Peyer's patch (tissue), 4 donors: ENCODE data around the gene ZDHHC8.

ENCODE experiments used
- POLR2A ChIP-seq, 2 donors: fragments of 450-650 bp; IDR thresholded peaks; one replicate each; pipeline ENCODE4 v1.5.1; 2017; ENCODE audit warnings: antibody characterized with exemption in 2 of 2, mild to moderate bottlenecking in 2 of 2, moderate library complexity in 2 of 2
- TF ChIP-seq, protein P1 (sequence below), 6 experiments: fragments of 450-650 bp in 4 of 6; fragments of 200-600 bp in 2 of 6; sonication (generic) in 1 of 6; IDR thresholded peaks; one replicate each; pipeline ENCODE4 v1.5.1; 2017 to 2019; ENCODE audit warnings: antibody characterized with exemption in 6 of 6, mild to moderate bottlenecking in 3 of 6, moderate library complexity in 1 of 6

DNA sequence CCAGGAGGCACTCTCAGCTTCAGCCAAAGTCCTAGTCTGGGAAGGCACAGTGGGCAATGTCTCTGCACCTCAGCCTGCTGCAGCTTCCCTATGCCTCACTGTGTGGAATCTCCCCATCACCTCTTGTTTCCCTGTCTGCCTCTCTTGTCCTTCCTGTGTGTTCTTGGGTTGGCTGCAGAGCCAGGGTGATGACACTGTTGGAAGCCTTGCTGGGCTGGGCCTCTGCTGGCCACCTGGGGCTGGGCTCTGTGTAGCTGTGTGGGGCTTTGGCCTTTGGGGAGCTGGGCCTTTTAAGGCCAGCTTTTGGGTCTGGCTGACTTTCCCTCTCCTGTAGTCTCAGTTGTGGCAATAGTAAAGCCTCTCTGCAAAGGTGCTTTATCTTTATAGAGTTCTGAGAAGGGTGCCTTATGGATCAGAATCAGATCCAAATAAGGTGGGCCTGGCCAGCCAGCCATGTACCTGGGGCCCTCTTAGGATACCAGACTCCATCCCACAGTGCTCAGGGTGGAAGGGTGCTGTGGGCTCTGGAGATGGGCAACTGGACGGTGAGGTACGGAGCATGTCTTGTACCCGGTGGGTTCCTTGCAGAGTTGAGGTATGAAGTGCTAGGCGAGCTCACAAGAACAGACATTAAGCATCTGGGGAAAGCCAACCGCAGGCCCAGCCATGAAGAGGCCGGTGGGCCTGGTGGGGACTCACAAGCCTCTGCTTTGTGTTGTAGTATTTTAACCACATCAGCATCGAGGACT lies 26.0 kb upstream of the ZDHHC8 start:
- TF ChIP-seq, protein P1, sequence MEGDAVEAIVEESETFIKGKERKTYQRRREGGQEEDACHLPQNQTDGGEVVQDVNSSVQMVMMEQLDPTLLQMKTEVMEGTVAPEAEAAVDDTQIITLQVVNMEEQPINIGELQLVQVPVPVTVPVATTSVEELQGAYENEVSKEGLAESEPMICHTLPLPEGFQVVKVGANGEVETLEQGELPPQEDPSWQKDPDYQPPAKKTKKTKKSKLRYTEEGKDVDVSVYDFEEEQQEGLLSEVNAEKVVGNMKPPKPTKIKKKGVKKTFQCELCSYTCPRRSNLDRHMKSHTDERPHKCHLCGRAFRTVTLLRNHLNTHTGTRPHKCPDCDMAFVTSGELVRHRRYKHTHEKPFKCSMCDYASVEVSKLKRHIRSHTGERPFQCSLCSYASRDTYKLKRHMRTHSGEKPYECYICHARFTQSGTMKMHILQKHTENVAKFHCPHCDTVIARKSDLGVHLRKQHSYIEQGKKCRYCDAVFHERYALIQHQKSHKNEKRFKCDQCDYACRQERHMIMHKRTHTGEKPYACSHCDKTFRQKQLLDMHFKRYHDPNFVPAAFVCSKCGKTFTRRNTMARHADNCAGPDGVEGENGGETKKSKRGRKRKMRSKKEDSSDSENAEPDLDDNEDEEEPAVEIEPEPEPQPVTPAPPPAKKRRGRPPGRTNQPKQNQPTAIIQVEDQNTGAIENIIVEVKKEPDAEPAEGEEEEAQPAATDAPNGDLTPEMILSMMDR (IDR thresholded peaks at IDR 0.05) = no peak
- TF ChIP-seq POLR2A (IDR thresholded peaks at IDR 0.05) = no peak
